Heart right ventricle (tissue), 16 donors: Measurements from ENCODE around the gene GFM1. TPM values are rescaled to one million over a fixed set of nuclear protein-coding genes. Genes with fewer than 3 reads are reported as not detected.

ENCODE experiments used
- ATAC-seq, 8 donors: fragments of 200-7000 bp; cut with Tn5 transposase; one replicate each; pipeline ENCODE4 v1.9.1; 2020; ENCODE audit warnings: mild to moderate bottlenecking in 8 of 8, moderate library complexity in 8 of 8, moderate number of reproducible peaks in 1 of 8
- DNase-seq, 2 donors: peaks; one replicate each; pipeline ENCODE4 v3.0.0-alpha.2; 2020
- H3K27ac ChIP-seq, 10 donors: fragments of 200-600 bp; sonication (generic) in 2 of 10; one replicate each; pipeline versions ENCODE4 v1.5.0 to v1.8.0; 2020 to 2022; ENCODE audit warnings: mild to moderate bottlenecking in 3 of 10
- H3K27me3 ChIP-seq, 7 donors: fragments of 200-600 bp; one replicate each; pipeline ENCODE4 v1.8.0; 2021 to 2022; ENCODE audit warnings: mild to moderate bottlenecking in 2 of 7
- H3K36me3 ChIP-seq, 9 donors: fragments of 200-600 bp; sonication (generic) in 1 of 9; one replicate each; pipeline versions ENCODE4 v1.5.0 to v1.8.0; 2020 to 2022; ENCODE audit warnings: mild to moderate bottlenecking in 2 of 9
- H3K4me1 ChIP-seq, 9 donors: fragments of 200-600 bp; sonication (generic) in 1 of 9; one replicate each; pipeline versions ENCODE4 v1.5.0 to v1.8.0; 2020 to 2022; ENCODE audit warnings: mild to moderate bottlenecking in 4 of 9
- H3K4me3 ChIP-seq, 10 donors: fragments of 200-600 bp; sonication (generic) in 2 of 10; one replicate each; pipeline versions ENCODE4 v1.5.0 to v1.8.0; 2020 to 2022; ENCODE audit warnings: mild to moderate bottlenecking in 7 of 10, moderate library complexity in 2 of 10
- H3K9me3 ChIP-seq, 11 donors: fragments of 200-600 bp in 10 of 11; sonication (generic) in 2 of 11; one replicate each; pipeline versions ENCODE4 v1.5.0 to v1.8.0; 2013 to 2022; ENCODE audit warnings: mild to moderate bottlenecking in 2 of 11, control low read depth in 1 of 11, moderate library complexity in 1 of 11
- CTCF ChIP-seq, 9 donors: fragments of 200-600 bp; sonication (generic) in 2 of 9; IDR thresholded peaks; one replicate each; pipeline versions ENCODE4 v1.5.0 to v1.8.0; 2021 to 2022; ENCODE audit warnings: antibody characterized with exemption in 9 of 9, mild to moderate bottlenecking in 5 of 9, moderate library complexity in 1 of 9
- WGBS, 2 donors: extraction: QIAGEN DNeasy Blood & Tissue Kit; methylation state at CpG; one replicate each; pipeline ENCODE4 v1.1.7; 2013; ENCODE audit warnings: inconsistent platforms in 1 of 2; 5-methylcytosine and 5-hydroxymethylcytosine counted together
- intact Hi-C, 10 donors: fragments of 100-400 bp; cut with DNase I; formaldehyde crosslinking; loops; one replicate each; pipeline versions ENCODE4 v1.11.1 to v1.14.2; 2022
- polyA plus RNA-seq, 2 donors: library from polyadenylated mRNA; stranded (reverse); fragments of 200-250 nt; gene quantifications; one replicate each; pipeline ENCODE4 v1.2.3, GENCODE V29; 2013
- total RNA-seq, 10 donors: library from RNA; stranded (reverse); fragmentation: NEBNext Ultra II Directional in 3 of 10; extraction: Animal tissue kit (Norgen Biotek cat#: 25700) in 3 of 10; gene quantifications; one replicate each; pipeline versions ENCODE4 v1.2.1 to v1.2.4, GENCODE V29; 2021 to 2023
- donor health status: Arrhythmogenic right ventricular cardiomyopathy.
- donor health status: ischemic (EF 13 %, LVEDD 7.1; RV severe dilation, severe dysfunction).
- donor health status: healthy with polysubstance abuse.
- donor health status: DM: no; HTN: yes; CAD: no.
- donor health status: DM: no; HTN: no; CAD: no.
- donor health status: ischemic (EF 25% LVEDD 6.9; RV normal size, moderate dysfunction).
- donor health status: ischemic (EF 25% LVEDD 5.7; RV mildly dilated, moderate dysfunction).
- donor health status: healthy.
- donor health status: DM: yes; HTN: yes; CAD: no.
- donor health status: Ischemic cardiomyopathy.
- donor health status: ischemic (EF 35%, LVEDD 5.7; RV mildly dilated, moderate dysfunction).
- donor health status: nonischemic (EF 11% LVEDD 7.7; RV severe dilation, severe dysfunction).
- donor health status: DM: yes; HTN: yes; CAD: no.
- donor health status: PGD.
- donor health status: ischemic (EF 29% LVEDD 5.4; RV normal size, mild dysfunction).
- donor health status: nonischemic (EF 23%, LVEDD 6.1; RV moderate dilation, normal function).

Gene GFM1
- total and polyA plus RNA-seq, 12 donors: 15.1 to 86.4 (median 68.7) TPM

- TF ChIP-seq CTCF (IDR thresholded peaks at IDR 0.05): no peak
- no peaks in the 10 kb centered on the region for H3K27me3 ChIP-seq
- H3K27ac ChIP-seq: peak overlapping the region in 2 of 10 donors; percentile 32 to 81
- peaks cover 0 to 53% (median 30%) of the 10 kb centered on the region in 9 donors for H3K4me1 ChIP-seq
- H3K4me3 ChIP-seq: no peak overlapping the region
- WGBS, 2 donors: 95 to 97% methylated on average over 7 of the region's 7 CpGs
- no peaks in the 10 kb centered on the region for H3K9me3 ChIP-seq
- intact Hi-C loops: loop anchor here in 1 of 10 donors (10.0 kb wide), 1 partner anchor 59 kb away; no protein-coding TSS in a partner anchor
- DNase-seq (no peak), ATAC-seq (no peak)
- H3K36me3 ChIP-seq: peaks cover 0 to 7% (median 0%) of the 10 kb centered on the region in 9 donors
Observed at GRCh38 chr3:158723991-158724390, 79.7 kb downstream of the GFM1 start.

- no peaks in the 10 kb centered on the region for H3K9me3 ChIP-seq
- 36 to 54% methylated on average over 9 of the region's 9 CpGs for WGBS, 2 donors
- H3K4me1 ChIP-seq: peaks cover 0 to 53% (median 25%) of the 10 kb centered on the region in 9 donors
- no peak overlapping the region for H3K4me3 ChIP-seq
- peak overlapping the region in 8 of 10 donors; percentile 17 to 81 (median 52) for H3K27ac ChIP-seq
- intact Hi-C loops: loop anchor here in 7 of 10 donors (2.0 to 10.0 kb wide), 4 partner anchors 61 to 67 kb away; no protein-coding TSS in a partner anchor
- ATAC-seq: peak; percentile 53 to 88 (median 77)
- peak in 1 of 2 donors; percentile 29 for DNase-seq
- TF ChIP-seq CTCF (IDR thresholded peaks at IDR 0.05): no peak
- peaks cover 0 to 7% (median 0%) of the 10 kb centered on the region in 9 donors for H3K36me3 ChIP-seq
- no peaks in the 10 kb centered on the region for H3K27me3 ChIP-seq
Observed at GRCh38 chr3:158725348-158726011, 81.2 kb downstream of the GFM1 start.

GRCh38 chr3:158727206-158728060, 83.1 kb downstream of the GFM1 start:
- H3K4me3 ChIP-seq: peak overlapping the region in 1 of 10 donors; percentile 21
- no peaks in the 10 kb centered on the region for H3K36me3 ChIP-seq
- 32 to 34% methylated on average over 10 of the region's 10 CpGs for WGBS, 2 donors
- ATAC-seq: peak in 4 of 8 donors; percentile 22 to 49 (median 32)
- peak in 1 of 2 donors; percentile 72 for DNase-seq
- intact Hi-C loops: loop anchor here (1.0 to 10.0 kb wide), 6 partner anchors 61 to 65 kb away; no protein-coding TSS in a partner anchor
- no peaks in the 10 kb centered on the region for H3K9me3 ChIP-seq
- TF ChIP-seq CTCF (IDR thresholded peaks at IDR 0.05): peak; percentile 54 to 85 (median 80)
- peak overlapping the region in 5 of 10 donors; percentile 7 to 81 (median 30) for H3K27ac ChIP-seq
- H3K4me1 ChIP-seq: peaks cover 6 to 57% (median 32%) of the 10 kb centered on the region in 9 donors
- no peaks in the 10 kb centered on the region for H3K27me3 ChIP-seq

DNA sequence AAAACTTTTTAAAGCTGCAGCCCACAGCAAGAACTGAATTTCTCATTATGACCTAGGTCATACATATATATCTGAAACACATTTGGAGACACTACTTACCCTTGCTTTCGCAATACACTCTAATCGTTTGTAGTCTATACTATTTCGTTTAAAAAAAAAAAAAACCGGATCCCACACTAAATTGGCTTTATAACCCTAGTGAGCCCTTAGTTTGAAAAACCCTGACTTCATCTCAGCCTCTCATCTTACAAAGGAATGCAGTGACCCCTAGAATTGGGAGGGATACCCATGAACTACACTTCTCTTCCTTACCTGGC, 83.7 kb downstream of the GFM1 start:
- Histone ChIP-seq H3K4me1 (peaks cover 6 to 57% (median 36%) of the 10 kb centered on the region in 9 donors), H3K9me3 (no peaks in the 10 kb centered on the region), H3K27ac (peak overlapping the region in 1 of 10 donors; percentile 31), H3K36me3 (no peaks in the 10 kb centered on the region), H3K4me3 (peak overlapping the region in 1 of 10 donors; percentile 21), H3K27me3 (no peaks in the 10 kb centered on the region)
- intact Hi-C loops: loop anchor here in 6 of 10 donors (1.0 to 10.0 kb wide), 5 partner anchors 61 to 64 kb away; no protein-coding TSS in a partner anchor
- DNase-seq: no peak
- TF ChIP-seq CTCF (IDR thresholded peaks at IDR 0.05): no peak
- 67 to 68% methylated on average over 4 of the region's 4 CpGs for WGBS, 2 donors
- ATAC-seq: no peak
